HepG2 (cell line): ENCODE measurements around the gene UBE2R2. TPM values are rescaled to one million over a fixed set of nuclear protein-coding genes. Genes with fewer than 3 reads are reported as not detected.

Experiments used
- BCL6 ChIP-seq: IDR thresholded peaks from 2 replicates; pipeline ENCODE4 v1.6.1; 2016; ENCODE audit warnings: missing genetic modification reagents, missing compliant biosample characterization
- ELF1 ChIP-seq: sonication (generic); formaldehyde crosslinking; IDR thresholded peaks from 2 replicates; pipeline ENCODE4 v1.4.0; 2020; ENCODE audit warnings: missing genetic modification reagents
- IRF1 ChIP-seq: sonication (generic); formaldehyde crosslinking; IDR thresholded peaks from 2 replicates; pipeline ENCODE4 v1.4.0; 2020; ENCODE audit warnings: low read depth, mild to moderate bottlenecking, missing genetic modification reagents
- MTA1 ChIP-seq: sonication (generic); formaldehyde crosslinking; IDR thresholded peaks from 2 replicates; pipeline ENCODE4 v1.4.0; 2020; ENCODE audit warnings: missing genetic modification reagents, mild to moderate bottlenecking, borderline replicate concordance
- NCOR1 ChIP-seq: fragments of 200-600 bp; sonication (generic); IDR thresholded peaks from 2 replicates; pipeline ENCODE4 v1.7.0; 2017; ENCODE audit warnings: antibody characterized with exemption, low read length, borderline replicate concordance
- NFKB2 ChIP-seq: sonication (generic); formaldehyde crosslinking; IDR thresholded peaks from 2 replicates; pipeline ENCODE4 v1.4.0; 2020; ENCODE audit warnings: missing genetic modification reagents, borderline replicate concordance
- NR2F6 ChIP-seq, 2 experiments: IDR thresholded peaks; 2 replicates each; pipeline ENCODE4 v1.6.1; 2016; ENCODE audit warnings: antibody characterized with exemption in 1 of 2, mild to moderate bottlenecking in 1 of 2
- NR3C1 ChIP-seq: sonication (generic); formaldehyde crosslinking; IDR thresholded peaks from 2 replicates; pipeline ENCODE4 v1.4.0; 2020; ENCODE audit warnings: missing genetic modification reagents
- RBM22 ChIP-seq: fragments of 200-400 bp; formaldehyde crosslinking; optimal IDR thresholded peaks from 2 replicates; pipeline ENCODE3; 2017; ENCODE audit warnings: mild to moderate bottlenecking, low read length, moderate library complexity
- RERE ChIP-seq: IDR thresholded peaks from 2 replicates; pipeline ENCODE4 v1.6.1; 2016; ENCODE audit warnings: low read depth, missing genetic modification reagents, missing compliant biosample characterization
- SALL1 ChIP-seq: sonication (generic); formaldehyde crosslinking; IDR thresholded peaks from 2 replicates; pipeline ENCODE4 v1.8.0; 2022; ENCODE audit warnings: mild to moderate bottlenecking, missing genetic modification reagents
- SATB2 ChIP-seq: sonication (generic); formaldehyde crosslinking; IDR thresholded peaks from 2 replicates; pipeline ENCODE4 v1.5.0; 2020; ENCODE audit warnings: missing genetic modification reagents
- TEAD2 ChIP-seq: sonication (generic); formaldehyde crosslinking; IDR thresholded peaks from 2 replicates; pipeline ENCODE4 v1.9.0; 2021; ENCODE audit warnings: missing genetic modification reagents
- TP53 ChIP-seq: sonication (generic); formaldehyde crosslinking; conservative IDR thresholded peaks from 2 replicates; pipeline ENCODE4 v1.4.0; 2020; ENCODE audit warnings: missing genetic modification reagents
- ZBTB26 ChIP-seq: IDR thresholded peaks from 2 replicates; pipeline ENCODE4 v1.6.1; 2016; ENCODE audit warnings: missing compliant biosample characterization, missing genetic modification reagents, borderline replicate concordance
- ZNF232 ChIP-seq: sonication (generic); formaldehyde crosslinking; IDR thresholded peaks from 2 replicates; pipeline ENCODE4 v1.4.0; 2020; ENCODE audit warnings: missing genetic modification reagents, borderline replicate concordance
- ZNF281 ChIP-seq: sonication (generic); formaldehyde crosslinking; IDR thresholded peaks from 2 replicates; pipeline ENCODE4 v1.4.0; 2020; ENCODE audit warnings: missing genetic modification reagents, borderline replicate concordance
- ZNF510 ChIP-seq: sonication (generic); formaldehyde crosslinking; IDR thresholded peaks from 2 replicates; pipeline ENCODE4 v1.4.0; 2020; ENCODE audit warnings: low read depth, mild to moderate bottlenecking, missing genetic modification reagents
- polyA plus RNA-seq, 8 experiments: library from polyadenylated mRNA; depleted of rRNA in 3 of 8; stranded (reverse) in 7 of 8; unstranded in 1 of 8; fragments of >200 nt; fragmentation: Illumina TruSeq in 4 of 8; extraction: Trizol in 4 of 8; gene quantifications; 2 replicates each; pipeline versions ENCODE4 v1.2.1 to v1.2.3, GENCODE V29; 2011 to 2016; ENCODE audit warnings: low read depth in 4 of 8, missing spikeins in 1 of 8, mixed read lengths in 1 of 8; ENCODE audit not compliant: insufficient read depth in 1 of 8
- total RNA-seq, 5 experiments: library from RNA; depleted of rRNA; stranded (reverse); fragments of >200 nt; fragmentation: Illumina TruSeq; extraction: Trizol; gene quantifications; 2 replicates each; pipeline ENCODE4 v1.2.3, GENCODE V29; 2016; ENCODE audit warnings: low read depth in 1 of 5

UBE2R2 gene
- total and polyA plus RNA-seq, 2 of the 13 experiments (the other 11 are each of a cell fraction or from before 2014, with no cell fraction given) = 14.8 to 20.9 TPM

GRCh38 chr9:33939924-33940874 is 123.2 kb downstream of the UBE2R2 start (continued):
- TF ChIP-seq RERE (CRISPR knock-in tag) (peak; percentile 62; the same call in 1 of the 2 replicates), NR3C1 (CRISPR knock-in tag) (no peak), SATB2 (CRISPR knock-in tag) (no peak), SALL1 (CRISPR knock-in tag) (peak; percentile 100), TEAD2 (CRISPR knock-in tag) (no peak), ZBTB26 (no peak), NFKB2 (CRISPR knock-in tag) (no peak), NCOR1 (peak; percentile 97), RBM22 (peak; percentile 47), TP53 (no peak), IRF1 (CRISPR knock-in tag) (no peak), BCL6 (CRISPR knock-in tag) (peak; percentile 90), MTA1 (CRISPR knock-in tag) (peak; percentile 73; the same call in 1 of the 2 replicates), ZNF281 (CRISPR knock-in tag) (peak; percentile 96), NR2F6 (IDR thresholded peaks at IDR 0.05) (peak; percentile 96), NR2F6 (CRISPR knock-in tag; IDR thresholded peaks at IDR 0.05) (peak; percentile 98), ZNF510 (CRISPR knock-in tag) (no peak), ELF1 (0 out of 2 replicates have a peak, but pooled peaks have one; percentile 15), ZNF232 (peak; percentile 57; the same call in 1 of the 2 replicates)
